Stimulated activated CD4-positive, alpha-beta T cell treated with anti-CD3 and anti-CD28 coated beads, TNF-alpha, amount 100 ng/mL, for 24 hours (primary cell): ENCODE measurements around the gene CYP1B1.
"Not testable (repeated sequence)": the region's sequence is repeated elsewhere in the genome, so short reads cannot be mapped to it uniquely, and the experiment has no call there.

Source experiments
- DNase-seq, 3 experiments: peaks; one replicate each; pipeline ENCODE4 v3.0.0-alpha.2; 2020; ENCODE audit warnings: low read depth in 3 of 3

CYP1B1 gene

DNA sequence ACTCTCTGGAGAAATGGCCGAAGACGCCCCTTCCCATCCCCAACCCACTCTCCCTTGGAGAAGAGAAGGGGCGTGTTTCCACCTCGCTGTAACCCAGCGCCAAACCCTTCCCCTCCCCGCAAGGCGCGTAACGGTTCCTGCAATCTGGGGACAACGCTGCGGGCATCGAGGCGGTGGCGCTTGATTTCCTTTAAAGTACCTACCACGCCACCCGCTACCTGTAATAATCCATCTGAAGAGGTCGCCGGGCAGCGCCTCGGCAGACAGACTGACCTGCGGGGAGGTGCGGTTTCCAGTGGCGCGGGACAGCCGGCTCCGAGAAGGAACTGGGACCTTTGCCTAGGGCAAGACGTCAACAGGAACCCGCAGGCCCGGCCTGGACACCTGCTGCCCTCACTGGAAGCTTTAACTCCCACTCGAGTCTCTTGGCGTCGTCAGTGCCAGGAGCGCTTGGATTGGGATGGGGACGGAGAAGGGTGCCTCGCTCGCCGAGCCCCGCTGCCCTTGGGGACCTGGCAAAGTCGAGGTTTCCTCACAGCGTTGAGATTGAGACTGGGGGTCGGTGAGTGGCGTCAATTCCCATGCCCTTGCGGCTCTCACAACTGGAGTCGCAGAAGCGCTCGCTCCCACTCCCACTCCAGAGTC, at the start of gene CYP1B1:
TSS of gene CYP1B1 (minus strand) at position 645 of the 645 bp plus-strand sequence. CDS start 763 bp downstream, outside the sequence.
- DNase-seq: no peak

DNA sequence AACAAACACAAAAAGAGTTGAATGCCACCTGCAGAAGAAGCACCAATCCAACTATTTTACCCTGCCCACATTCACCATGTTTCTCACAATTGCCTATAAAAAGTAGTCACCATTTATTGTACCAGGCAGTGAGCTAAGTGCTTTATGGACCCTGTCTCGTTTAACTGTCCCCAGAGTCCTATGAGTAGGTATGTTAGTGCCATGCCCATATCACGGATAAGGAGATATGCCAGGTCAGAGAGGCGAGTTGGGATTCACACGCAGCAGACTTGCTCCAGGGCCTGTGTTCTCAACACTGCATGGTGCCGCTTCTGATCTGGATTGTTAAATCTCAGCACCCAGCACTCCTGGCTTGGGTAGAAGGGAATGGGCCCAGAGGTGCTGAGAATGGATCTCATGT, 49.1 kb upstream of the CYP1B1 start:
- DNase-seq: no peak

- DNase-seq: no peak
These were observed 48.0 kb upstream of the CYP1B1 start for GRCh38 chr2:38123911-38124310.

DNA sequence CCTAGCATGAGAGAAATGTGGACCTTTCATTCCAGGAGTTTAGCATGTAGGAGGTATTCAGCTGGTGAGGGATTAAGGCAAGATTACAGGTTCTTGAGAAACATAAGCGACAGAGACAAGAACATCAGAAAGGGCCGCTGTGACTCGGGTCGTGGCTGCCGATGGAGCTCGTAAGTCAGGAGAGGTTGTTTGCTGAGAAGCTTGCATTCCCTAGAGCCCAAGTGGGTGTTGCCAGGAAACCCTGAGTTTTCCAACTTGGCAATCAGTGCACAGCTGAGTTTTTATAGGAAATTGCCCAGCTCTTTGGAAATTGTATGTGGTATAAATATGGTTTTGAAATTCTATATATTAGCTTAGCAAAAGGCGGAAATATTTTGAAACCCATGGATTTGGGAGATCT, 46.4 kb upstream of the CYP1B1 start:
- no peak for DNase-seq

GRCh38 chr2:38121481-38121880, 45.5 kb upstream of the CYP1B1 start:
- DNase-seq: no peak

DNA sequence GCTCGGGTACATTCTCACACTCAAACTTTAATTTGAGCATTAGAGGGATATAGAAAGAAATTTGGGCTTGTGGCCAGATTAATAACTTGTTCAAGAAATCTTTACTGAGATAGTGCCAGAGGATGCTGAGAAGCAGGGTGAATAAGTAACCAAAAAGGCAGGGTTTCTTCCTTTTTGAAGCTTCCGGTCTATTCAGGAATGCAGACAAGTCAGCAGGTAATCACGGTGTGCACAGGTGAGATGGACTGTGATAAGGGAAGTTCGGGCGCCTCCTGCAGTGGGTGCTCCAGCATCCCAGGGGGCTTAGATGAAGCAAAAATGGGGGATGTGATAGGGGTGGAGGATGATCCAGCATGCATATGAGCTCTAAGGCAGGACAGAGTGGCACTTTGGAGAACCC, 44.9 kb upstream of the CYP1B1 start:
- DNase-seq: no peak

DNA sequence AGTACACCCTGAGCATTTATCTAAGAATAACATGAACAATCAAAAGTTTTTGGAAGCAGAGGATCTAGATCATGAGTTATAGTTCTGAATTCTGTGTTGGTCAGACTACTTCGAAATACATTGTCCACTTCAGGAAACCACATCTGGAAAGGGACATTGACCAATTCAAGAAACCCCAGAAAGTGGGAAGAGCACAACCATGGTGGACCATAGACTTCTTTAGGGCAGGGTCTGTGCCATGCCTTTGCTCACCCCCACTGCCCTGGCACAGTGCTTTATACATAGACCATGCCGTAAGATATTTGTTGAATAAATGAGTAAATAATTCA, 44.3 kb upstream of the CYP1B1 start:
- no peak for DNase-seq

GRCh38 chr2:38116762-38117161, 40.8 kb upstream of the CYP1B1 start:
- no peak for DNase-seq

DNA sequence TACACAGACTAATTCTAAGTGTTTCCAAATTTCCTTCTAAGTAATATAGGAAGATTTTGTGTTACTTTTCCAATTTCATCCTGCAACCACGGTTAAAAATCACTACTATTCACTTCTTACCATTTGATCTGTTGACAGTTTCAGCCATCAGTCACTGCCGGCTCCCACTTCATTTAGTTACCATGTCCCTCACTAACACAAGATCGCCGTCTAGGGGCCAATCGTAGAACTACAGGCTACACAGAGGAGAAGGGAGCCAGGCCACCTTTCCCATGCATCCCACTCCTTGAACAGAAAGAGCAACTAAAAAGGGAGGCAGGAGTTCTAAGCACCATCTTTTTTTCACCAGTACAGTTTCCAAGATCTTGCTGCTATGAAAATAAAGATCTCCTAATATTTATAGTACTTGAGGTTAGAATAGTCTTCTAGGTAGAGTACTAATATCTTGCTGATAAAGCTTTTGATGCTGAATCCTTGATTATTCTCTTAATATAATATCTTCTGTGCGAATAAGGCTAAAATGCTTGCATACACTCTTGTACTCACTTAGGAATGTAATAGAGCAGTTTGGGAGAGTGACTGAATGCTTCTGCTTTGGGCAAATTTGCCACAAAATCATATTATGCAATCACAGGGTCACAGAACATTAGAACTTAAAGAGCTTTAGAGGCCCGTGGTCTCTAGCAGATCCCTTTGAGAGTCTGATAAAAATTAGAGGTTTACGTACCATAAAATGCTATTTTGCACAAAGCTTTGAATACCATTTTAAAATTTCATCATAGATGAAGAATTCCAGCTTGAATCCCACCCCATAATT, 39.5 kb upstream of the CYP1B1 start:
- DNase-seq: peak; percentile 45 to 78 (median 45)

- DNase-seq: no peak
These were observed 38.2 kb upstream of the CYP1B1 start for GRCh38 chr2:38113981-38114708.

- DNase-seq: no peak
These were observed 37.1 kb upstream of the CYP1B1 start for GRCh38 chr2:38113051-38113450.

DNA sequence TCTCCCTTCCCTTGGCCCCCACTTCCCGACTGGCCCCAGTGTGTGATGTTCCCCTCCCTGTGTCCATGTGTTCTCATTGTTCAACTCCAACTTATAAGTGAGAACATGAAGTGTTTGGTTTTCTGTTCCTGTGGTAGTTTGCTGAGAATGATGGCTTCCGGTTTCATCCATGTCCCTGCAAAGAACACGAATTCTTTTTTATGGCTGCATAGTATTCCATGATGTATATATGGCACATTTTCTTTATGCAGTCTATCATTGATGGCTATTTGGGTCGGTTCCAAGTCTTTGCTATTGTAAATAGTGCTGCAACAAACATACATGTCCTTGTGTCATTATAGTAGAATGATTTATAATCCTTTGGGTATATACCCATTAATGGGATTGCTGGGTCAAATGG, 35.4 kb upstream of the CYP1B1 start:
- not testable (repeated sequence) for DNase-seq

DNA sequence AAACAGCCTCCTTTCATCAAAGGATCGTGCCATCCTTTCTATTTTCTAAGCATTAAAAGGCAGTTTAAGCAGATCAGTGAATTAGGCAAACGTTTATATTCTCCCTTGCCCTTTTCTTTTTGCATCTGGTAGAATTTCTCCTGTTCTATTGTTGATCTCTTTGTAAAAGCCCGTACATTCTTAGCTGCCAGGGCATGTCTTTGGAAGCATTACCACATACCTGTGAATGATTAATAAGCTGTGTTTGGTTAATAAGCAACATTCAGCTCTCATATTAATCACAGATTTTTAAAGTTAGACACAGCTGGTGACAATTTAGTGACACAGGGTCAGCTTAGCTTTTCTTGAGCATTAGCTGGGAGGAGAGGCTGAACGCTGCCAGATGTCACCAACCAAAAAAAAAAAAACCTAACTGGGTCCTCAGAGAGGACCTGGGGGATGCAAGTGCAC, 33.8 kb upstream of the CYP1B1 start:
- no peak for DNase-seq

- DNase-seq: no peak
These were observed 33.2 kb upstream of the CYP1B1 start for GRCh38 chr2:38108907-38109731.

DNA sequence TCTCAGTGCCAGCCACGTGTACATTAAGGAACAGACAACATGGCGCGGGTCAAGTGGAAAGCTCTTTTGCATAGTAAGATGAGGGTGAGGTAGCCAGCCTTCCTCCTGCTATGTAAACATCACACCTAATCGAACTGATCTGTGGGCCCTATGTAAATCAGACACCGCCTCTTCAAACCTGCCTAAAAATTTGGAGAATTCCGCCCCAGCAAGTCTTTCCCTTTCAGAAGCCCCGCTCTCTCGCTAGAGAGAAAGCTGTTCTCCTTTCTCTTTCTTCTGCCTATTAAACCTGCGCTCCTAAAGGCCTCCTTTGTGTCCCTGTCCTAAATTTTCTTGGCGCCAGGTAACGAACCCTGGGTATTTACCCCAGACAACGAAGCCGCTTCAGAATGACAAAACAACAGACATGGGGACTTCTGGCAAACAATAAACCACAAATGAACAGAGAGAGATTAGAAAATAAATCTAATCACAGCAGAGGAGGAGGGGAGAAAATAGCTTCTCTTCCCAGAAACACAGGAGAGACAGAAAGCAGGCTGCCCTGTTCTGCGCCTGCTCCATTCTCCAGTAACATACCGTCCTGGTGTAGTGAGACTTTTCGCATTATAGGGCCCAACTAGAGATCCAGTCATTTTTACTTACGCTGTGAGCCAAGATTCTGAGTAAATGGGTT, 31.9 kb upstream of the CYP1B1 start:
- DNase-seq: no peak

- no peak for DNase-seq
These were observed 30.6 kb upstream of the CYP1B1 start for GRCh38 chr2:38106405-38107094.

- DNase-seq: no peak
These were observed 30.0 kb upstream of the CYP1B1 start for GRCh38 chr2:38105922-38106321.

DNA sequence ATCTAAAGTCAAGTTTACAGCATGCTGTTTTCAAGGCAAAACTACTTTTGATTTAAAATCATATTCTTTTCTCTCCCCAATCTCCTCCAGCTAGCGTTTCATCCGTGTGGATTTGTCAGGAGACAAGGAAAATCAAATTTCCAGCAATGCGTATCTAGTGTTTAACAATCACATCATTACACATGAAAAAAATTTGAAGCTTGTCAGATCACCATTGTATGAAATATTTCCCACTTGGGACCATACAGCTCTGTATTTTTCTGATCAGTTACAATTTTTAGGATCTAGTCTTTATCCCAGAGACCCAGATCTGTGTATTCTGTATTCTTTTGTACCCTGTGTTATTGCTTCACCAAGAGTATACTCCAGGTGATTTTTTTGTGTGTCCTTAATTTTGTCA, 28.6 kb upstream of the CYP1B1 start:
- no peak for DNase-seq

GRCh38 chr2:38100328-38100727, 24.4 kb upstream of the CYP1B1 start:
- DNase-seq: no peak
